ENCODE measurements around the gene TEAD4. TPM values are rescaled to one million over a fixed set of nuclear protein-coding genes. Genes with fewer than 3 reads are reported as not detected.

TEAD4 gene
- total RNA-seq, 2 donors from 2014 or later: 12.9 to 41.5 TPM

DNA sequence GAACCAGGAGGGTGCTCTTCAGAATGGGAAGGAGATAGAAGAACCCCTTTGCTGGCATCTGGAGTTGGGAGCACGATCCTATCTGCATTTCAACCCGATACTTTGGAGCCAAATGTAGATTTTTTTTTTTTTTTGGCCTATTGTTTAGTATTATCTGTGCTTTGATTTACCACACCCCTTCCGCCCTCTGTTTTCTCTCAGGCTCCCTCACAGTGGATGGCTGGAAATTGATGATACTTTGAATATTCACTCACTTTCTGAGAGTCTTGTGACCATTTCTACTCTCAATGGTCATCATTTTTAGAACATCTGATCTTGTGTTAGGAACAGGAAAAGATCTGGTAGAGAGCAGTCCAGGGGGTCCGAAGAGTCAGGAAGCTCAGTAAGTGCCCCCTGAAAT lies 127.0 kb downstream of the TEAD4 start:
- TF ChIP-seq, protein P1, sequence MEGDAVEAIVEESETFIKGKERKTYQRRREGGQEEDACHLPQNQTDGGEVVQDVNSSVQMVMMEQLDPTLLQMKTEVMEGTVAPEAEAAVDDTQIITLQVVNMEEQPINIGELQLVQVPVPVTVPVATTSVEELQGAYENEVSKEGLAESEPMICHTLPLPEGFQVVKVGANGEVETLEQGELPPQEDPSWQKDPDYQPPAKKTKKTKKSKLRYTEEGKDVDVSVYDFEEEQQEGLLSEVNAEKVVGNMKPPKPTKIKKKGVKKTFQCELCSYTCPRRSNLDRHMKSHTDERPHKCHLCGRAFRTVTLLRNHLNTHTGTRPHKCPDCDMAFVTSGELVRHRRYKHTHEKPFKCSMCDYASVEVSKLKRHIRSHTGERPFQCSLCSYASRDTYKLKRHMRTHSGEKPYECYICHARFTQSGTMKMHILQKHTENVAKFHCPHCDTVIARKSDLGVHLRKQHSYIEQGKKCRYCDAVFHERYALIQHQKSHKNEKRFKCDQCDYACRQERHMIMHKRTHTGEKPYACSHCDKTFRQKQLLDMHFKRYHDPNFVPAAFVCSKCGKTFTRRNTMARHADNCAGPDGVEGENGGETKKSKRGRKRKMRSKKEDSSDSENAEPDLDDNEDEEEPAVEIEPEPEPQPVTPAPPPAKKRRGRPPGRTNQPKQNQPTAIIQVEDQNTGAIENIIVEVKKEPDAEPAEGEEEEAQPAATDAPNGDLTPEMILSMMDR (IDR thresholded peaks at IDR 0.05): no peak
- Histone ChIP-seq H3K36me3 (no peaks in the 10 kb centered on the region), H3K27me3 (no peaks in the 10 kb centered on the region), H3K27ac (peak overlapping the region; percentile 46 to 73), H3K4me3 (no peak overlapping the region), H3K4me1 (peaks cover 0 to 78% of the 10 kb centered on the region in 2 donors), H3K9me3 (no peaks in the 10 kb centered on the region)
- no peak for DNase-seq (ENCODE audit: low spot score)

DNA sequence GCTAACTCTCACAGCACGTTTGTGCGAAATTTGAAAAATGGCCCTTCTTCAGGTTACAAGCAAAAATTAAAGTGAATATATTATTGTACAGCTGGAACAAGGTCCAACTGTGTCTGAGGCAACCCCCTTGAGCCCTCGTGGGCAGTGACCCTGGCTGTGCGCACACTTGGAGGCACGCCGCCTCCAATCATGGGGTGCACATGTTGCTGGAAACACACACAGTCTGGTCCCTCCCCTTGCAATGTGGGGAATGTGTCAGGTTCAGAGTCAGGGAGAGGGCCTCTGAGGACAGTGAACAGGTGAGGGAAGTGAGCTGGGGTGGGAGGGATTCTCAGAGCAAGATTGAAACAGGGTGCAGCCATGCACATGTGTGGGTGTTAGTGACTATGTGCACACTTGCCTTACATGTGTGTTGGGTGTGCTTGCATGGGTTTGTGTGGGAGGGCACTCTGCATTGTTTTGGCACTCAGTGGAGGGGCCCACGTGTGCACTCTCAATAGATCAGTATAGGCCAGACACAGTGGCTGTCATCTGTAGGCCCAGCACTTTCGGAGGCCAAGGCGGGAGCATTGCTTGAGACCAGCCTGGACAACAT lies 127.6 kb downstream of the TEAD4 start:
- H3K36me3 ChIP-seq: no peaks in the 10 kb centered on the region
- peaks cover 0 to 82% of the 10 kb centered on the region in 2 donors for H3K4me1 ChIP-seq
- no peak for DNase-seq (ENCODE audit: low spot score)
- no peaks in the 10 kb centered on the region for H3K27me3 ChIP-seq
- no peak overlapping the region for H3K4me3 ChIP-seq
- peak overlapping the region in 1 of 2 donors; percentile 27 for H3K27ac ChIP-seq
- TF ChIP-seq, protein P1 (IDR thresholded peaks at IDR 0.05): no peak
- no peaks in the 10 kb centered on the region for H3K9me3 ChIP-seq

DNA sequence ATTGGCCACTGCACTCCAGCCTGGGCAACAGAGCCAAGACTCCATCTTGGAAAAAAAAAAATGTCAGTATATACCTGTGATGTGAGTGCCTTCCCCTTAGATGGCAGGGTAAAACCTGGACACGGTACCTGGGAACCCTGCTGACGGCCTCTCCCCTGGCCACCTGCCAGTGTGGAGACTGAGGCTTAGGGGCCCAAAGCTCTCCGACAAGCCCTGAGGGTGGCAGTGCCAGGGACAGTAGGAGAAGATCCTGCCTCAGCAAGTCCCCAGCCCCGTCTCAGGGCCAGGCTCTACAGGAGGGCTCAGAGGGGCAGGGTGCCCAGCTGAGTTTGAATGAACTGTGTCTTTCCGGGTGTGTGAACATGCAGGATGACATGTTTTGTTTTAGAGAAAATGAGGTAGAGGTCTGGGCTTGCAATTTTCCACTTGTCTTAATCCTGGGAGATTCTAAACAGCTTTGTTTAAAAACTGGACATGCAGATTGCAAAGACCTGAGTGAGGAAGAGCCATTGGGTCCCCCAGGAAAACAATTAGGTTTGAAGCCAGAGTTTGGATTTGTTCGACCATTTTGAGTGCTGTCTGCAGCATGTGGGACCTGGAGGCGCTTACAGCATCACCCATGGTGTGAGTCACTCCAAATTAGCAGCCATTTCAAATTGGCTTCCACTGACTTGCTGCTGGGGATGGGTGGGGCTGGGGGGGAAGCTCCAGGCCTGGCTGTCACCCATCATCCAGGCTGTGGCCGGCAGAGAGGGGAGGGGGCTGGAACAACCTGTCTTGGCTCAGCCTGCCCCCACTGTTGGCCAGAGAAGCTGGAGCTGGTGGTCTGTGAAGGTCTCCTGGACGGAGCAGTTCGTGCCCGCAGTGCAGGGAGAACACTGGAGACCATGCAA lies 128.8 kb downstream of the TEAD4 start:
- H3K9me3 ChIP-seq: no peaks in the 10 kb centered on the region
- H3K27ac ChIP-seq: peak overlapping the region; percentile 5 to 37
- H3K27me3 ChIP-seq: no peaks in the 10 kb centered on the region
- no peaks in the 10 kb centered on the region for H3K36me3 ChIP-seq
- H3K4me3 ChIP-seq: no peak overlapping the region
- H3K4me1 ChIP-seq: peaks cover 0 to 81% of the 10 kb centered on the region in 2 donors
- TF ChIP-seq, protein P1 (IDR thresholded peaks at IDR 0.05): no peak
- no peak for DNase-seq (ENCODE audit: low spot score)

DNA sequence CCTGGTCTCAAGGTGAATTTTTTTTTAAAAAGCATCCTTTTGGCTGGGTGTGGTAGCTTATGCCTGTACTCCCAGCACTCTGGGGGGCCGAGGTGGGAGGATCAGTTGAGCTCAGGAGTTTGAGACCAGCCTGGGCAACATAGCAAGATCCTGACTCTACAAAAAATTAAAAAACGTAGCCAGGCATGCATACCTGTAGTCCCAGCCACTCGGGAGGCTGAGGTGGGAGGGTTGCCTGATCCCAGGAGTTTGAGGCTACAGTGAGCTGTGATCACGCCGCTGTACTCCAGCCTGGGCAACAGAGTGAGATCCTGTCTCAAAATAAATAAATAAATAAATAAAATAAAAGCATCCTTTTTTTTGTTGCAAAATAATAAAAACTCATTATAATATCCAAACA lies 130.4 kb downstream of the TEAD4 start:
- H3K4me3 ChIP-seq: no peak overlapping the region
- DNase-seq (ENCODE audit: low spot score): no peak
- H3K27me3 ChIP-seq: no peaks in the 10 kb centered on the region
- H3K4me1 ChIP-seq: peaks cover 0 to 65% of the 10 kb centered on the region in 2 donors
- H3K36me3 ChIP-seq: no peaks in the 10 kb centered on the region
- H3K9me3 ChIP-seq: no peaks in the 10 kb centered on the region
- no peak overlapping the region for H3K27ac ChIP-seq
- TF ChIP-seq, protein P1 (IDR thresholded peaks at IDR 0.05): no peak

Other genes starting within 250 kb of the TEAD4 start
- gene FKBP4, start 164.4 kb upstream of the TEAD4 start, total RNA-seq: 10 to 100 TPM; 25.6 to 29.2 TPM
- gene ITFG2, start 146.7 kb upstream of the TEAD4 start, total RNA-seq: 10 to 100 TPM; 12.7 to 13.7 TPM
- gene NRIP2, start 124.4 kb upstream of the TEAD4 start, total RNA-seq: 1 to 10 TPM in 1 of 2 donors, under 1 TPM in 1; 0.59 to 3.0 TPM
- not detected for gene TEX52, start 102.4 kb upstream of the TEAD4 start, total RNA-seq
- gene FOXM1, start 82.2 kb upstream of the TEAD4 start, total RNA-seq: 1 to 10 TPM in 1 of 2 donors, under 1 TPM in 1; 0.16 to 4.1 TPM
- 10 to 100 TPM in 1 of 2 donors, 1 to 10 TPM in 1; 6.2 to 11.5 TPM for gene RHNO1, start 82.2 kb upstream of the TEAD4 start, total RNA-seq
- gene TULP3, start 68.5 kb upstream of the TEAD4 start, total RNA-seq: 10 to 100 TPM in 1 of 2 donors, 1 to 10 TPM in 1; 9.7 to 17.0 TPM
- 100 to 1,000 TPM; 103 to 185 TPM for gene TSPAN9, start 118.0 kb downstream of the TEAD4 start, total RNA-seq